GM21619 (cell line): ENCODE data around the gene NTRK1.

Source experiments
- ATAC-seq: cut with Tn5 transposase; IDR thresholded peaks from one replicate; pipeline ENCODE4 v1.9.1; 2021; ENCODE audit not compliant: unreplicated experiment

NTRK1 gene

GRCh38 chr1:156854634-156855033, 6.0 kb upstream of the NTRK1 start:
- no peak for ATAC-seq

- no peak for ATAC-seq
These were observed 4.3 kb upstream of the NTRK1 start for GRCh38 chr1:156856282-156856785.

DNA sequence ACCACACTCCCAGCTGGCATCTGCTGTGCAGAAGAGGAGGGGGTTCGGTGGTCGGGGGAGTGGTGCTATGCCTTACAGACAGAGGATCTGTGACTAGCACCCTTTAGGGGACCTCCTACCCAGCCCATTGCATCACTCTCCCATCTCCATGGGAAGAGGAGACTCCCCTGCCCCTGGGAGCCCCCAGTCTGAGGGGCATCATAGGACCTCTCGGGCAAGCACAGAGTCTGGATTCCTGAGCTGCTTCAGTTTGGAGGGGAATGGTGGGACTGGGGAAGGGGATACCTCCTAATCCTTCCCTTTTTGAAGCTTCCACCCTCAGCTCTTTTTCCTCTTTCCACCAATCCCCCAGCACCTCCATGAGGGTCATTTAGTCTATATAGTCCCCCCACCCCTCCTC, 3.1 kb upstream of the NTRK1 start:
- ATAC-seq, result no peak

- ATAC-seq, result no peak
These were observed 2.1 kb upstream of the NTRK1 start for GRCh38 chr1:156858555-156858956.

DNA sequence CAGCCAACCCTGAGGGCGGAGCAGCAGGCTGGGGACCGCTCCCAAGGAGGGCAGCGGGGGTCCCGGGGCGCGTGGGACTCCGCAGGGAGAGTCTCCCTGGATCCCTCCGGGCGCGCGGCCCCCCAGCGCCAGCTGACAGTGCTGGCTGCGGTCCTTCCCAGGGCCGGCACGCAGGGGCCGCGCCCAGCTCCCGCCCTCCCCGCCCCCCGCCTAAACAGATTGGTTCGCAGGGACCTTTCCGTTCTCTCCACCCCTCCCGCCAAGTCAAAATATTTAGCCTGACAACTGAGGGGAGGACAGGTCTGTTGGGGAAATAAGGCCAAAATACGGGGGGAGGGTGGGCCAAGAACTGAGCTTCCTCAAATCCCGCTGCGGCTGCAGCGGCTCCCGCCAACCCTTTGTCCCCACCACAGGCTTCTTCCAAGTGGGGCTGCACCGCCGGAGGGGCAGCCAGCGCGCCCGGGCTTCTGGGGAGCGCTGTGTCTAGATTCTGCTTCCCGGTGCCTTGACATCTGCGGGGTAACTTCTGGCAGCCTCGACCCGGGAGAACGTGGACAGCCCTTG, 1.6 kb upstream of the NTRK1 start, which contains the start of gene INSRR:
Gene INSRR (minus strand): TSS at position 159 of the 564 bp plus-strand sequence. CDS start 496 bp downstream, outside the sequence.
- ATAC-seq, result no peak

DNA sequence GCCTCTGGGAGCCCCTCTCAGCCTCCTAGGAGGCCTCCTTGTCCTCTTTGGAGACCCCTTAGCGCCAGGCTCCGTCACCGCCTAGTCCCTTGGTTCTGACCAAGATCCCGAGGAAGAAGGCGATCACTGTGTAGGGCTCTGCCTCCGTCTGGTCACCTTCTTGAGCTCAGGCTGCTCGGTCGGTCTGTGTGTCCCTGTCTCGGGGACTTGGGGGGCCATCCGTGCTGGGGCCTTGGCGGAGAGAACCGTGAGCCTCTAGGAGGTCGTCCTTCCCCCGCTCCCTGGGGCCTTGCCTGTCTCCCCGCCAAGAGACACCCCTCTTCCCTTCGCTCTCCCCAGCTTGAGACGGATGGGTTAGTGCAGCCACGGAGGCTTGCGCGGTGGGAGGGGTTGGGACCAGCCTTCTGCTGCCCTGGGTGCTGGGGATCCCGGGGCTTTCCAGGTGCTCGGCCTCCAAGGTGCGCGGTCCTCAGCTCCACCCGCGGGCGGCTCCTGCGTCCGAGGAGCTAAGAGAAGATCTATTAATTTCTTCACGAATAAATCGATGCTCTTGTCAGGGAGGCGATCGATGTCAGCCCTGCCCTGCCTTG, 1.0 kb upstream of the NTRK1 start:
- no peak for ATAC-seq

DNA sequence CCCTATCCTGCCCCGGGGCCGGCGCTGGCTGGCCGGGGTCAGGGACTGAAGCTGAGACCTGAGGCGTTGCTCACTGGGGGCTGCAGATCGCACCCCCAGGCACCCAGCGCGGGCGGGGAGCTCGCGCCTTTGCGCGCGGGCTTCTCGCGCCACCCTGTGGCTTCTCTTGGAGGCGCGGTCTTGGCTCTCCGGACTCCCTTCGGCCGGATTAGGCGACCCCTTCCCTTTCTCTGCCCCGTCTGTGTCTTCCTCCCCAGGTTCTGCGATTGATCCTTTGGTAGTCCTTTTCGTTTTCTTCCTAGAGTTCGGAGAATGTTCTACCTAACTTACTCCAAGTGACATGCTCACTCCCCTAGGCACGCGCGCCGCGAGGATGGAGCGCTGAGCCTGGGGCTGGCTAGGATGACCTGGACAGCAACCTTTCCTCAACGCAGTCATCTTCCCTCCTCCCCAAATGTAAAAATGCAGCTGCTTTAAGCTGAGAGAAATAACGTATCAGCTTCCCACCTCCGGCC, 495 bp upstream of the NTRK1 start:
- peak; percentile 54 for ATAC-seq

DNA sequence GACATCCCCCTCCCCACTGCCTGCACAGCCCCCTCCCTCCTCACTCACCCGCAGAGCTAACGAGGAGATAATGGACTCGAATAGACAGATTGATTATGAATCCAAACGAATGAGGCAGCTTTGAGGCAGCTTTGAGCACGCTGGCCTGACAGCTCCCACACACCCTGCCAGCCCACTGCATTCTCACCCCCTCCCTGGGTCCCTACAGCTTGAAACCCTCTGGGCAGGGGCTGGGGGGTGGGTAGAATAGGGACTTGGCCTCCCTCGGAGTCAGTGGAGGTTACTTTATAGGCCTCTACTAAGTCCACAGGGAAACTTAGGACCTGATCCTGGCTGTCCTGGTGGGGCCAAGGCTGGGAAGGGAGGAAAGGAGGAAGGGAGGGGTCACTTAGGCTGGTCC, 1.9 kb downstream of the NTRK1 start:
- no peak for ATAC-seq

GRCh38 chr1:156862997-156863599, 2.4 kb downstream of the NTRK1 start:
- no peak for ATAC-seq

- no peak for ATAC-seq
These were observed 3.0 kb downstream of the NTRK1 start for GRCh38 chr1:156863631-156864030.

- no peak for ATAC-seq
These were observed 4.1 kb downstream of the NTRK1 start for GRCh38 chr1:156864796-156865195.

DNA sequence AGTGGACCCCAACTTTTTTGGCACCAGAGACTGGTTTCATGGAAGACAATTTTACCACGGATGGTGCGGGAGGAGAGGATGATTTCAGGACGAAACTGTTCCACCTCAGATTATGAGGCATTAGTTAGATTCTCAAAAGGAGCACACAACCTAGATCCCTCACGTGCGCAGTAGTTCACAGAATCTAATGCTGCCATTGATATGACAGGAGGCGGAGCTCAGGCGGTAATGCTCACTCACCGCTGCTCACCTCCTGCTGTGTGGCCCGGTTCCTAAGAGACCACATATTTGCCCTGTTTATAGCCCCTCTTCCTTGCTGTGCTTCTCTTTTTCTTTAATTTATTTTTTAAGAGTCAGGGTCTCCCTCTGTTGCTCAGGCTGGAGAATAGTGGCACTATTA, 4.6 kb downstream of the NTRK1 start:
- ATAC-seq, result no peak

DNA sequence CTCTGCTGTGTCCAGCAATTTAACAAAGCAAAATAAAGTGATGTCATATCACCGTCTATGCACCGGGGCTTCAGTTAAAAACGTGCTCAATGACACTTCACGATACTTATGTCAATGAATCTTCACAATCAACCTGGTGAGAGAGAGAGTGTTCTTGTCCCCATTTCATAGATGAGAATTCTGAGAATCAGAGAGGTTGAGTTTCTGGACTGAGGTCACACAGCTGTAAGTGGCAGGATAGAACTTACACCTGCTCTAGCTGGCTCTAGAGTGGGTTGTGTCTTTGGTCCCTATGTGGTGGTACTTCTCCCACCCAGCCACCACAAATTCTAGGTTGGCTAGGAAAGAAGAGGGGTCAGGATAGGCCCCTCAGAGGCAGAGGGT, 5.2 kb downstream of the NTRK1 start:
- ATAC-seq, result no peak

DNA sequence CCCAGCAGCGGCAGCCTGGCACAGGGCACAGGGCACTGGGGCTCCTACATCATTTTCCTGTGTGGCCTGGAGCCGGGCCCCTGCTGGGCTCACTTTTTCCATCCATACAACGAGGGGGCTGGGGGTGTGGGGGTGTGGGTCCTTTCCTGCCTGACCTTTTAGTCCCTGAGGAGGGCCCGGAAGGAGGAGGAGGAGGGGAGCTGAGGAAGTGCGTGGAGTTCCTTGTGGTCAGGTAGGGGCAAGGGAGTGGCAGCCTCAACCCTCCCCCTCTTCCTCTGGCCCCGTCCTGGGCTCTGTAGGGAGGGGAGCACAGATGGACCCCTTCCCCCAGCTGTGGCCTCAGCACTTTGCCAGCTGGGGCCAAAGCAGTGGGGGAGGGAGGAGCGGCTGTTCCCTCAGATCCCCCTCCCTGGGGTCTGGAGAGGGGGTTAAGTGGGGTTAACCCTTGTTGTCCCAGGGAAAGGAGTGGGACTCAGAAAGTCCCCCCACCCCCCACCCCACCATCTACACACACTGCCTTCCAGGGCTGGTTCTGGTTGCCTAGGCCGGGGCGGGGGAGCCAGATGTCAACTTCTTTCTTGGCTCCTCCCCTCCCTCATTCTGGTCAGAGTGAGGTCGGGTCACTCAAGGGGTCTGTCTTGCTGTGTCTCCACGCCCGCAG, 5.7 kb downstream of the NTRK1 start:
- no peak for ATAC-seq

GRCh38 chr1:156868341-156868740, 7.7 kb downstream of the NTRK1 start:
- no peak for ATAC-seq

DNA sequence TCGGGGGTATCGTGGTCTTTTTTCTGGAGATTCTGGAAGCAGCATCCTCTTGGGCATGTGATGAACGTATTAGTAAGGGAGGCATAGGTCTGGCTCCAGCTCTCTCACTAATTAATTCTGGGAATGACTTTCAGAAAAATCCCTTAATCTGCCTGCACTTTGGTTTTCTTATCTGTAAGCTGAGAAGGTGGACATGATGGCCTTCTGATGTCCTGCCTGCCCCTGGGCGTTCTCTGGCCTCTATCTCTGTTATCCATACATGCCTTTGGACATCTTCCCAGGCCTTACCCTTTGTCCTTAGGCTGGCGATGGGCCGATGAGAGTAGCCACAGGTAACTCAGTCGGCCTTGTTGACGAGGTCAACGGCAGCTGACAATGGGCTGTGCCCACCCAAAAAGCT, 8.8 kb downstream of the NTRK1 start:
- no peak for ATAC-seq

DNA sequence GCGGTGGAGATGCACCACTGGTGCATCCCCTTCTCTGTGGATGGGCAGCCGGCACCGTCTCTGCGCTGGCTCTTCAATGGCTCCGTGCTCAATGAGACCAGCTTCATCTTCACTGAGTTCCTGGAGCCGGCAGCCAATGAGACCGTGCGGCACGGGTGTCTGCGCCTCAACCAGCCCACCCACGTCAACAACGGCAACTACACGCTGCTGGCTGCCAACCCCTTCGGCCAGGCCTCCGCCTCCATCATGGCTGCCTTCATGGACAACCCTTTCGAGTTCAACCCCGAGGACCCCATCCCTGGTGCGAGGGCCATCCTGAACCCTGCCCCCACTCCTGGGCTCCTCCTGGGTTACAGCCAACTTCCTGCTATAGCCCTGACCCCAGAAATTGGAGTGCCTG, 13.0 kb downstream of the NTRK1 start:
- ATAC-seq, result no peak

- ATAC-seq, result no peak
These were observed 13.5 kb downstream of the NTRK1 start for GRCh38 chr1:156874142-156874541.

DNA sequence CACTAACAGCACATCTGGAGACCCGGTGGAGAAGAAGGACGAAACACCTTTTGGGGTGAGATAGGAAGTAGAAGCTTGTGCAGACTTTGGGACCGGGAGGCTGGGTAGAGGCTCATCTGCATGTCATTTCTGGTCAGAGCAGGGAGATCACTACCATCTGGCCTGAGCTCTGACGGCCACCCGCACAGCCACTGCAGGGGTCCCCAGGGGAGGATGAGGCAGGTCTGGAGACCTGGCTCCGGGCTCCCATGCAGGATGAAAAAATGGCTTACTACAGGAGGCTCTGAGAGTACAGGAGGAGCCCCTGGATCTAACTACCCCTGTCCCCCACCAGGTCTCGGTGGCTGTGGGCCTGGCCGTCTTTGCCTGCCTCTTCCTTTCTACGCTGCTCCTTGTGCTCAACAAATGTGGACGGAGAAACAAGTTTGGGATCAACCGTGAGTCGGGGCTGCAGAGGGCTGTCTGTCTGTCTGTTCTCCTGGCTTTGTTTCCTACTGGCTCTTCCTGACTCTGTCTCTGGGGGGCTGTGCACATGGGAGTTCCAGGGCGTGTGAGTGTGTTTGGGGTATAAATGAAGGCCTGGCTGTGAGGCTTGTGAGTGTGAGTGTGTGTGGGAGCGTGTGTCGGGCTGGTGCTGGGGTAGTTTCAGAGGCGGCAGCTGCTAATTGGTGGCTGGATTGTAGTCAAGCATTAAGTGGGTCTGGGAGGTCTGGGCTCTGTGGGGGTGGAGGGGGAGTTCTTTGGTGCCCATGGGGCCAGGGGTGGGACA, 14.1 kb downstream of the NTRK1 start:
- no peak for ATAC-seq

- no peak for ATAC-seq
These were observed 14.6 kb downstream of the NTRK1 start for GRCh38 chr1:156875341-156875615.

GRCh38 chr1:156876281-156876680, 15.6 kb downstream of the NTRK1 start:
- no peak for ATAC-seq
